Measurements from ENCODE around the gene EPC1.

Gene EPC1

GRCh38 chr10:32386623-32387260, 39.8 kb upstream of the EPC1 start:
- peak; percentile 26; the same call in 1 of the 3 replicates for ATAC-seq
- no peak for TF ChIP-seq ZNF70 (CRISPR knock-in tag; IDR thresholded peaks at IDR 0.05)
- TF ChIP-seq RARB (CRISPR knock-in tag; IDR thresholded peaks at IDR 0.05) = no peak
- TF ChIP-seq ARNTL (CRISPR knock-in tag; IDR thresholded peaks at IDR 0.05; ENCODE audit: borderline replicate concordance, low read depth) = no peak

- TF ChIP-seq CREB5 (CRISPR knock-in tag; IDR thresholded peaks at IDR 0.05; ENCODE audit: low read depth) = no peak
- ATAC-seq = no peak
Observed at GRCh38 chr10:32384171-32384570, 37.2 kb upstream of the EPC1 start.

- ATAC-seq = no peak
- no peak for TF ChIP-seq TCF4 (CRISPR knock-in tag; IDR thresholded peaks at IDR 0.05; ENCODE audit: borderline replicate concordance)
- no peak for TF ChIP-seq PPARA (CRISPR knock-in tag; IDR thresholded peaks at IDR 0.05; ENCODE audit: borderline replicate concordance)
- TF ChIP-seq ISL1 (CRISPR knock-in tag; IDR thresholded peaks at IDR 0.05) = no peak
- no peak for TF ChIP-seq BACH2 (CRISPR knock-in tag; IDR thresholded peaks at IDR 0.05; ENCODE audit: borderline replicate concordance)
- TF ChIP-seq POU6F1 (CRISPR knock-in tag; IDR thresholded peaks at IDR 0.05; ENCODE audit: borderline replicate concordance, low read depth) = no peak
- no peak for TF ChIP-seq CREB5 (CRISPR knock-in tag; IDR thresholded peaks at IDR 0.05; ENCODE audit: low read depth)
- no peak for TF ChIP-seq GLIS3 (CRISPR knock-in tag; IDR thresholded peaks at IDR 0.05)
- no peak for TF ChIP-seq ZFP30 (CRISPR knock-in tag; IDR thresholded peaks at IDR 0.05)
- TF ChIP-seq RARB (CRISPR knock-in tag; IDR thresholded peaks at IDR 0.05) = no peak
- TF ChIP-seq ZFP3 (CRISPR knock-in tag; IDR thresholded peaks at IDR 0.05) = no peak
- no peak for TF ChIP-seq ZNF70 (CRISPR knock-in tag; IDR thresholded peaks at IDR 0.05)
- TF ChIP-seq OSR1 (CRISPR knock-in tag; IDR thresholded peaks at IDR 0.05) = no peak
Observed at GRCh38 chr10:32381165-32381564, 34.2 kb upstream of the EPC1 start.

- no peak for ATAC-seq
Observed at GRCh38 chr10:32379950-32380551, 33.1 kb upstream of the EPC1 start.

More at GRCh38 chr10:32379950-32380551, 33.1 kb upstream of the EPC1 start:
- TF ChIP-seq PPARA (CRISPR knock-in tag; IDR thresholded peaks at IDR 0.05; ENCODE audit: borderline replicate concordance) = no peak
- TF ChIP-seq ZNF565 (CRISPR knock-in tag; conservative IDR thresholded peaks at IDR 0.05; ENCODE audit: low read depth) = no peak
- no peak for TF ChIP-seq RARB (CRISPR knock-in tag; IDR thresholded peaks at IDR 0.05)
- TF ChIP-seq ARNTL (CRISPR knock-in tag; IDR thresholded peaks at IDR 0.05; ENCODE audit: borderline replicate concordance, low read depth) = no peak
- TF ChIP-seq TCF4 (CRISPR knock-in tag; IDR thresholded peaks at IDR 0.05; ENCODE audit: borderline replicate concordance) = no peak
- no peak for TF ChIP-seq CREB5 (CRISPR knock-in tag; IDR thresholded peaks at IDR 0.05; ENCODE audit: low read depth)
- TF ChIP-seq SNAI2 (CRISPR knock-in tag; IDR thresholded peaks at IDR 0.05) = no peak
- TF ChIP-seq CSDC2 (CRISPR knock-in tag; IDR thresholded peaks at IDR 0.05) = no peak
- TF ChIP-seq CSRNP3 (CRISPR knock-in tag; IDR thresholded peaks at IDR 0.05) = no peak
- no peak for TF ChIP-seq POU6F1 (CRISPR knock-in tag; IDR thresholded peaks at IDR 0.05; ENCODE audit: borderline replicate concordance, low read depth)
- no peak for TF ChIP-seq TOX (CRISPR knock-in tag; IDR thresholded peaks at IDR 0.05; ENCODE audit: borderline replicate concordance)

Data from SK-N-SH treated with all-trans-retinoic acid at 6 μM for 48 hours (cell line).